ENCODE results near the gene LCMT2.

- no peak for TF ChIP-seq CTCF (IDR thresholded peaks at IDR 0.05)
- no peak for TF ChIP-seq POLR2A (IDR thresholded peaks at IDR 0.05)
- TF ChIP-seq POLR2AphosphoS5 (IDR thresholded peaks at IDR 0.05) = no peak
- TF ChIP-seq EP300 (IDR thresholded peaks at IDR 0.05; ENCODE audit: low read depth) = no peak
Observed at GRCh38 chr15:43325039-43325684, 5.2 kb downstream of the LCMT2 start.

Data from transverse colon (tissue), 4 donors.